Stimulated activated naive CD8-positive, alpha-beta T cell treated with anti-CD3 and anti-CD28 coated beads, Interleukin-15, Interleukin-2, amounts not matched to agents 100 ng/mL and 50 ng/mL, for 24 hours (primary cell): ENCODE measurements around the gene MAP7D1.

Experiments used
- H3K27ac Mint-ChIP-seq: one replicate; pipeline ENCODE4 v1.8.0; 2021; ENCODE audit warnings: mild to moderate bottlenecking, mixed read lengths
- H3K27me3 Mint-ChIP-seq: one replicate; pipeline ENCODE4 v1.8.0; 2021; ENCODE audit warnings: mixed read lengths
- H3K36me3 Mint-ChIP-seq: one replicate; pipeline ENCODE4 v1.8.0; 2021; ENCODE audit warnings: low read depth, mixed read lengths
- H3K4me1 Mint-ChIP-seq: one replicate; pipeline ENCODE4 v1.8.0; 2021; ENCODE audit warnings: low read depth, mixed read lengths
- H3K4me3 Mint-ChIP-seq: one replicate; pipeline ENCODE4 v1.8.0; 2021; ENCODE audit warnings: mild to moderate bottlenecking, mixed read lengths
- H3K9me3 Mint-ChIP-seq: one replicate; pipeline ENCODE4 v1.8.0; 2021; ENCODE audit warnings: mixed read lengths

MAP7D1 gene

GRCh38 chr1:36165145-36165544, 9.2 kb downstream of the MAP7D1 start:
- peak overlapping the region; percentile 80 for H3K27ac Mint-ChIP-seq
- no peaks in the 10 kb centered on the region for H3K27me3 Mint-ChIP-seq
- peaks cover 62% of the 10 kb centered on the region for H3K4me1 Mint-ChIP-seq
- H3K9me3 Mint-ChIP-seq: no peaks in the 10 kb centered on the region
- H3K36me3 Mint-ChIP-seq: peaks cover 52% of the 10 kb centered on the region
- H3K4me3 Mint-ChIP-seq: no peak overlapping the region

- Mint-ChIP-seq H3K27ac (peak overlapping the region; percentile 57), H3K27me3 (no peaks in the 10 kb centered on the region), H3K9me3 (no peaks in the 10 kb centered on the region), H3K36me3 (peaks cover 52% of the 10 kb centered on the region), H3K4me1 (peaks cover 52% of the 10 kb centered on the region), H3K4me3 (no peak overlapping the region)
Measured at GRCh38 chr1:36166136-36166535, 10.2 kb downstream of the MAP7D1 start.

DNA sequence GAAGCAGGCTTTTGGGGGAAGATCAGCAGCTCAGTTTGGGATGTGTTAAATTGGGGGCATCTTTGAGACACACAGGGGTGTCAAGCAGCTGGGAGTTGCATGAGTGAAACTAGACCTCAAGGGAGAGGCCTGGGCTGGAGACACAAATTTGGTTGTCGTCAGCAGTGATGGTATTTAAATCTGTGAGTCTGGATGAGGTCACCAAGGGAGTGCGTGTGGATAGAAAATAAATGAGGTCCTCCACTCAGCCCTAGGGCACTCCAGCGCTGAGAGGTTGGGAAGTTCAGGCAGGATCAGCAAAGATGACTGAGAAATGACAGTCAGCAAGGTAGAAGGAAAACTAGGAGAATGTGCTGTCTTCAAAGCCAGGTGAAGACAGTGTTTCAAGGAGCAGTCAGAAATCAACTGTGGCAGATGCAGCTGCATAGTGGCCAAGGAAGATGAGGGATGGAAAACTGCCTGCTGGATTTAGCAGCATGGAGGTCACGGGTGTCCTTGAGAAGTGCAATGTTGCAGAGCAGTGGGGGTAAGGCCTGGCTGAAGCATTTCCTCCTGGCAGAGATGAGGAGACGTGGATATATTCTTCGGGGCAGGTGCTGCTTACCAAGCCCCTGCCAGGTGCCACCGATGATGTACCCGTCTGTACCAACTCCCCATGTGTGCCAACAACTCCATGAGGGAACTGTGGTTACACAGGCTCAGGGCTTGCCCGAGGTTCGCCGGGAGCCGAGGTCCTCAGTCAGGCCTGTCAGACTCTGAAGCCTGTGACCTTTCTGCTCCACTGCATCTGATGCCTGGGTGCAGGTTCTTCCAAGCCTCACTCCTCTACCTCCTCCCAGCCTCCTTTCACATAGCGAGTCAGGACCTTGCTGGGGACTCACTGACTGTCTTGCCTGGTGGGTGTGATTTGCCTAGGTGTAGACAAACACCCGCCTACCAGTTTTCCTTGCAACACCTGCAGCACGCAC, 11.3 kb downstream of the MAP7D1 start:
- Mint-ChIP-seq H3K9me3 (no peaks in the 10 kb centered on the region), H3K4me1 (peaks cover 41% of the 10 kb centered on the region), H3K27ac (peak overlapping the region; percentile 45), H3K4me3 (no peak overlapping the region), H3K36me3 (peaks cover 49% of the 10 kb centered on the region), H3K27me3 (no peaks in the 10 kb centered on the region)

GRCh38 chr1:36168514-36168913, 12.6 kb downstream of the MAP7D1 start:
- Mint-ChIP-seq H3K4me1 (peaks cover 33% of the 10 kb centered on the region), H3K9me3 (no peaks in the 10 kb centered on the region), H3K36me3 (peaks cover 46% of the 10 kb centered on the region), H3K27me3 (no peaks in the 10 kb centered on the region), H3K4me3 (no peak overlapping the region), H3K27ac (peak overlapping the region; percentile 70)

DNA sequence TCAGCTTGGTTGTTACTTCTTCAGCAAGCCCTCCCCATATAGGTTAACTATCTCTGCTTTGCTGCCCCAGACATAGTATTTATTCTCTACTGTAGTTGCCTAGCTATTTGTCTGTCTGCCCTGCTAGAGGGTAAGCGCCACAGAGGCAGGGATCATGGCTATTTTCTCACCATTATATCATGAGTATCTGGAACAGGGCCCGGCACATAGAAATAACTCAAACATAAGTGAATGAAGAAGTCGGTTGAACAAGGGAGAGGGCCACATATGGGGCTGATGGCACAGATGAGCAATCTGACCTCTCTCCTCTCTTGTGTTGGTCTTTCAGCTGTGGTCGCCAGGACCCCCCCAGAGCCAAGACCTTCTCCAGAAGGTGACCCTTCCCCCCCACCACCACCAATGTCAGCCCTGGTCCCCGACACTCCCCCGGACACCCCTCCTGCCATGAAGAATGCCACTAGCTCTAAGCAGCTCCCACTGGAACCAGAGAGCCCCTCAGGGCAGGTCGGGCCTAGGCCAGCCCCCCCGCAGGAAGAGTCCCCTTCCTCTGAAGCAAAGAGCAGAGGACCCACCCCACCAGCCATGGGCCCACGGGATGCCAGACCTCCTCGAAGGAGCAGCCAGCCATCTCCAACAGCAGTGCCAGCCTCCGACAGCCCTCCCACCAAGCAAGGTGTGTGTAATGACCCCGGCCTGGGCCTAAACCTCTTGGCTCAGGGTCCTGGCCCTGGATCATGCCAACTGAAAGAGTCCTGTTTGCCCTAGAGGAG, 14.9 kb downstream of the MAP7D1 start:
- Mint-ChIP-seq H3K27ac (peak overlapping the region; percentile 34), H3K4me3 (no peak overlapping the region), H3K9me3 (no peaks in the 10 kb centered on the region), H3K4me1 (peaks cover 19% of the 10 kb centered on the region), H3K36me3 (peaks cover 50% of the 10 kb centered on the region), H3K27me3 (no peaks in the 10 kb centered on the region)

DNA sequence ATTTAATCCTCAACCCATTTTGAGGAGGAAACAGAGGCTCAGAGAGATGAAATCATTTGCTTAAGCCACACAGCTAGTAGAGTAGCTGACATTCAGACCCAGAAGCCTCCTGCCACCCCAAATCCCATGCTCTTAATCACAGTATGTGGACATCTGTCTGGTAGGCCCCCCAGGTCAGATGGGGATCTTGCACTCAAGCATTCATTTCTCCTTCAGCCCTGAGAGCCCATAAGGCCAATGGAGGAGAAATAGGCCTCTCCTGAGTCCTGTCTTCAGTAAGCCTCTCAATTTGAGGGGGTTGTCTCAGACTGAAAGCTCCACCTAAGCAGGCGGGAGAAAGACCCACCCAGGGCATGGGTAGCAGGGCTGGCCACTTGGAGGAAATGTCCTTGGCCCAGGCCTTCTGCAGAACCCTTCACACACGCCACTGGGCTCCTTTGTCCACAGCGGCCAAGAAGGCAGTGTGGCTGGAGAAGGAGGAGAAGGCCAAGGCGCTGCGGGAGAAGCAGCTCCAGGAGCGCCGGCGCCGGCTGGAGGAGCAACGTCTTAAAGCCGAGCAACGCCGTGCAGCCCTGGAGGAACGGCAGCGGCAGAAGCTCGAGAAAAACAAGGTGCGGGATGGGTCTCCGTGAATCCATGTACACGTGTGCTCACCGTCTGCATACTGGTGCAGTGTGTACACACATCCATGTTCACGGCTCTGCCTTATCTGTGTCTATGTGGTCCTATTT, 16.2 kb downstream of the MAP7D1 start:
- H3K27ac Mint-ChIP-seq: peak overlapping the region; percentile 71
- no peaks in the 10 kb centered on the region for H3K27me3 Mint-ChIP-seq
- no peaks in the 10 kb centered on the region for H3K9me3 Mint-ChIP-seq
- peaks cover 42% of the 10 kb centered on the region for H3K36me3 Mint-ChIP-seq
- no peak overlapping the region for H3K4me3 Mint-ChIP-seq
- H3K4me1 Mint-ChIP-seq: peaks cover 6% of the 10 kb centered on the region

GRCh38 chr1:36172983-36173382, 17.0 kb downstream of the MAP7D1 start:
- no peaks in the 10 kb centered on the region for H3K9me3 Mint-ChIP-seq
- peak overlapping the region; percentile 71 for H3K27ac Mint-ChIP-seq
- H3K4me3 Mint-ChIP-seq: no peak overlapping the region
- peaks cover 4% of the 10 kb centered on the region for H3K4me1 Mint-ChIP-seq
- H3K36me3 Mint-ChIP-seq: peaks cover 45% of the 10 kb centered on the region
- H3K27me3 Mint-ChIP-seq: no peaks in the 10 kb centered on the region

GRCh38 chr1:36174713-36175112, 18.8 kb downstream of the MAP7D1 start:
- Mint-ChIP-seq H3K36me3 (peaks cover 55% of the 10 kb centered on the region), H3K27me3 (no peaks in the 10 kb centered on the region), H3K4me3 (no peak overlapping the region), H3K9me3 (no peaks in the 10 kb centered on the region), H3K27ac (peak overlapping the region; percentile 8), H3K4me1 (peaks cover 4% of the 10 kb centered on the region)

DNA sequence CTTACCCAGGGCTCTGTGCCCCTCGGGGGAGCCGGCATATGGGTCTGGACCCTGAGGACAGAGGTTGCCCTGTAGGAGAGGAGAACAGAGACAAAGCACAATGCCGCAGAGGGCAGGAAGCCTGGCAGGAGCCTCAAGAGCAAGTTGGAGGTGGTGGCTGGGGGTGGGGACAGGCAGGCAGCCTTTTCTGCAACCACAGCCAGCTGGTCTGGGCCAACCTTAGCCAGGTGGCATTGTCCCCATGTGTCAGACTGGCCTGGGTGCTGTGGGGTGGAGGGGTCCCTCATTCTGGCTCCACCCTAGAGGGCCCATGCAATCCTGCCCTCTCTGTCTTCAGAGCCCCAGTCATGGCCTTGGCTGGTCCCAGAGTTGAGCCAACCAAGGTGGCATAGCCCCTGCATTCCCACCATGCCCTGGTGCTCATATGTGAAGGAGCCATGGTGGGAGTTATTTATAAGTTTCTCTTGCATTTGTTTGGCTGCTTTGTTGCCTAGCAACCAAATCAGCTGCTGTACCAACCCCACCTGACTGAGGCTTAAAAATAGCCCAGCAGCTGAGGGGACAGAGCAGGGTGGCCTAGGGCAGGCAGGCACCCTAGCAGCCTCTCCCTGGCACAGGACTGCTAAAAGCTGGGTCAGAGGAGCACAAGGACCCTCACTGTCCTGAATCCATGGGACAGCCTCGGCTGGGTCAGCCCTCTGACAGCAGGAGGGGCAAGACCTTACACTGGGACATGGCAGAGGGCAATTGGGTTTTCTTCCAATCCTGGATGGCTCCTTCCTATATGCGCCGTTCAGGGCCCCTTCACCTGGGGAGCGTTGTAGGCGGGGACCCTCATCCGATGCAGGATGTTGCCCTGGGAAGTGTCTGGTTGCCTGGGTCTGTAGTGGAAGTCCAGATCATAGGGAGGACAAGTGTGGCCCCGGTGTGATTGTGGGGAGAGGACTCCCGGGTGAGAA, 19.5 kb downstream of the MAP7D1 start:
- H3K27ac Mint-ChIP-seq: peak overlapping the region; percentile 8
- H3K36me3 Mint-ChIP-seq: peaks cover 56% of the 10 kb centered on the region
- no peak overlapping the region for H3K4me3 Mint-ChIP-seq
- H3K9me3 Mint-ChIP-seq: no peaks in the 10 kb centered on the region
- H3K27me3 Mint-ChIP-seq: no peaks in the 10 kb centered on the region
- H3K4me1 Mint-ChIP-seq: peaks cover 4% of the 10 kb centered on the region

- Mint-ChIP-seq H3K4me3 (no peak overlapping the region), H3K9me3 (no peaks in the 10 kb centered on the region), H3K27ac (no peak overlapping the region), H3K36me3 (peaks cover 61% of the 10 kb centered on the region), H3K27me3 (no peaks in the 10 kb centered on the region), H3K4me1 (peaks cover 4% of the 10 kb centered on the region)
Measured at GRCh38 chr1:36176106-36176949, 20.4 kb downstream of the MAP7D1 start.

- Mint-ChIP-seq H3K27me3 (no peaks in the 10 kb centered on the region), H3K4me3 (no peak overlapping the region), H3K36me3 (peaks cover 56% of the 10 kb centered on the region), H3K27ac (no peak overlapping the region), H3K9me3 (no peaks in the 10 kb centered on the region), H3K4me1 (peaks cover under 1% of the 10 kb centered on the region)
Measured at GRCh38 chr1:36177589-36178431, 21.9 kb downstream of the MAP7D1 start.

DNA sequence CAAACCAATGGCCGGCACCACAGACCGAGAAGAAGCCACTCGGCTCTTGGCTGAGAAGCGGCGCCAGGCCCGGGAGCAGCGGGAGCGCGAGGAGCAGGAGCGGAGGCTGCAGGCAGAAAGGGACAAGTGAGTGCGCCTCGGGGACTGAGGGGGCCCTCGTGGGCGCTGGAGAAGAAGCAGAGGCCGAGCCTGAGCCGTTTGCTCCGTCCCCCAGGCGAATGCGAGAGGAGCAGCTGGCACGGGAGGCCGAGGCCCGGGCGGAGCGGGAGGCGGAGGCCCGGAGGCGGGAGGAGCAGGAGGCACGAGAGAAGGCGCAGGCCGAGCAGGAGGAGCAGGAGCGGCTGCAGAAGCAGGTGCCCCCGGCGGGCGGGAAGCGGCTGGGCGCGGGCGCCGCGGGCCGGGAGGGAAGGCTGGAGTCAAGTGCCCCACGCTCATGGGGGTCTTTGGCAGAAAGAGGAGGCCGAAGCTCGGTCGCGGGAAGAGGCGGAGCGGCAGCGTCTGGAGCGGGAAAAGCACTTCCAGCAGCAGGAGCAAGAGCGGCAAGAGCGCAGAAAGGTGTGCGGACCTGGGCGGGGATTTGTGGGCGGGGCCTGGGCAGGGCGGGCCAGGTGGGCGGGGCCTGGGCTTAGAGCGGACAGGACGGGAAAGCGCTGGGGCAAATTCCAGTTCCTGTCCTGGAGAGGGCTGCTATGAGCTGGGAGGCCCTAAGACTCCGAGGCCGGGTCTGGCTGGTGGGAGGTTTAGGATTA, 22.7 kb downstream of the MAP7D1 start:
- H3K4me3 Mint-ChIP-seq: no peak overlapping the region
- no peaks in the 10 kb centered on the region for H3K4me1 Mint-ChIP-seq
- H3K27ac Mint-ChIP-seq: no peak overlapping the region
- no peaks in the 10 kb centered on the region for H3K27me3 Mint-ChIP-seq
- H3K9me3 Mint-ChIP-seq: no peaks in the 10 kb centered on the region
- H3K36me3 Mint-ChIP-seq: peaks cover 54% of the 10 kb centered on the region
